GM12873 (cell line): ENCODE data around the gene MLLT3.

ENCODE experiments used
- CTCF ChIP-seq: IDR thresholded peaks from 2 replicates; pipeline ENCODE4 v1.5.1; 2012; ENCODE audit warnings: low read depth, mild to moderate bottlenecking, moderate library complexity, low read length, control low read depth; ENCODE audit not compliant: insufficient read depth; ENCODE audit errors: missing control alignments

Gene MLLT3

GRCh38 chr9:20414150-20414549 lies 208.1 kb downstream of the MLLT3 start:
- TF ChIP-seq CTCF, result no peak

GRCh38 chr9:20409321-20410092 lies 212.8 kb downstream of the MLLT3 start:
- no peak for TF ChIP-seq CTCF

- no peak for TF ChIP-seq CTCF
These were observed 213.8 kb downstream of the MLLT3 start for GRCh38 chr9:20408513-20408912.

GRCh38 chr9:20407013-20407412 lies 215.3 kb downstream of the MLLT3 start:
- no peak for TF ChIP-seq CTCF

GRCh38 chr9:20406344-20406743 lies 216.0 kb downstream of the MLLT3 start:
- no peak for TF ChIP-seq CTCF

- TF ChIP-seq CTCF, result no peak
These were observed 216.7 kb downstream of the MLLT3 start for GRCh38 chr9:20405616-20406015.

GRCh38 chr9:20405078-20405477 lies 217.2 kb downstream of the MLLT3 start:
- no peak for TF ChIP-seq CTCF
